Activated CD8-positive, alpha-beta memory T cell treated with anti-CD3 and anti-CD28 coated beads for 36 hours (primary cell): ENCODE measurements around the gene MAP4K1. TPM values are rescaled to one million over a fixed set of nuclear protein-coding genes. Genes with fewer than 3 reads are reported as not detected.
"Not testable (repeated sequence)": the region's sequence is repeated elsewhere in the genome, so short reads cannot be mapped to it uniquely, and the experiment has no call there.

Source experiments
- CTCF ChIA-PET: fragments of 350-600 bp; sonication (Branson Sonifier 250); formaldehyde crosslinking; loops from one replicate; lab custom pipeline; 2021; ENCODE audit warnings: antibody characterized with exemption; lab: Charles Lee
- POLR2A ChIA-PET: fragments of 350-600 bp; sonication (Branson Sonifier 250); formaldehyde crosslinking; loops from one replicate; lab custom pipeline; 2021; ENCODE audit warnings: antibody characterized with exemption; lab: Charles Lee
- total RNA-seq, 2 experiments: library from RNA; stranded (reverse); gene quantifications; one replicate each; pipeline ENCODE4 v1.2.3, GENCODE V29; 2021

The MAP4K1 gene
- total RNA-seq, 2 experiments from 2014 or later = 159 to 165 TPM

GRCh38 chr19:38561658-38562057, 56.1 kb downstream of the MAP4K1 start:
- POLR2A ChIA-PET = no interaction called here
- CTCF ChIA-PET = interaction anchor here (1.8 kb wide), 1 partner anchor 10 kb away, joined by 4 read pairs; no protein-coding TSS in a partner anchor

DNA sequence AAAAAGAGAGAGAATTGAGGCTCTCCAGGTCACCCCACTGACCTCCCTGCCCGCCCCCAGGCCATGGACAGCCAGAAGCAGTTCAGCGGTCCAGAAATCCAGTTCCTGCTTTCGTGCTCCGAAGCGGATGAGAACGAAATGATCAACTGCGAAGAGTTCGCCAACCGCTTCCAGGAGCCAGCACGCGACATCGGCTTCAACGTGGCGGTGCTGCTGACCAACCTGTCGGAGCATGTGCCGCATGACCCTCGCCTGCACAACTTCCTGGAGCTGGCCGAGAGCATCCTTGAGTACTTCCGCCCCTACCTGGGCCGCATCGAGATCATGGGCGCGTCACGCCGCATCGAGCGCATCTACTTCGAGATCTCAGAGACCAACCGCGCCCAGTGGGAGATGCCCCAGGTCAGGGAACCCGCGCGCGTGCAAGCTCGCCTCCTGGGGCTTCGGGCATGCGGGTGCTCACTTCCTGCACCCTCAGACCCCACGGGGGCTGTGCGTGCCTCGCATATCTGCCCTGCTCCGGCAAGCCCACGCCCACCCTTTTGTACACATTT, 56.6 kb downstream of the MAP4K1 start:
- ChIA-PET CTCF (interaction anchor here (0.9 to 1.8 kb wide), 4 partner anchors 10 to 75 kb away, joined by 3 to 5 read pairs (median 4); no protein-coding TSS in a partner anchor), POLR2A (interaction anchor here (0.7 kb wide), 1 partner anchor 81 kb away, joined by 6 read pairs; no protein-coding TSS in a partner anchor)

GRCh38 chr19:38559428-38560401, 58.0 kb downstream of the MAP4K1 start:
- ChIA-PET CTCF (interaction anchor here (0.5 to 1.3 kb wide), 5 partner anchors 25 to 140 kb away, joined by 3 to 6 read pairs (median 4); no protein-coding TSS in a partner anchor), POLR2A (interaction anchor here (0.7 kb wide), 1 partner anchor 75 kb away, joined by 6 read pairs; no protein-coding TSS in a partner anchor)

- POLR2A ChIA-PET = not testable (repeated sequence)
- CTCF ChIA-PET = interaction anchor here (1.0 kb wide), 1 partner anchor 76 kb away, joined by 6 read pairs; no protein-coding TSS in a partner anchor
Observed at GRCh38 chr19:38558933-38559332, 58.8 kb downstream of the MAP4K1 start.

DNA sequence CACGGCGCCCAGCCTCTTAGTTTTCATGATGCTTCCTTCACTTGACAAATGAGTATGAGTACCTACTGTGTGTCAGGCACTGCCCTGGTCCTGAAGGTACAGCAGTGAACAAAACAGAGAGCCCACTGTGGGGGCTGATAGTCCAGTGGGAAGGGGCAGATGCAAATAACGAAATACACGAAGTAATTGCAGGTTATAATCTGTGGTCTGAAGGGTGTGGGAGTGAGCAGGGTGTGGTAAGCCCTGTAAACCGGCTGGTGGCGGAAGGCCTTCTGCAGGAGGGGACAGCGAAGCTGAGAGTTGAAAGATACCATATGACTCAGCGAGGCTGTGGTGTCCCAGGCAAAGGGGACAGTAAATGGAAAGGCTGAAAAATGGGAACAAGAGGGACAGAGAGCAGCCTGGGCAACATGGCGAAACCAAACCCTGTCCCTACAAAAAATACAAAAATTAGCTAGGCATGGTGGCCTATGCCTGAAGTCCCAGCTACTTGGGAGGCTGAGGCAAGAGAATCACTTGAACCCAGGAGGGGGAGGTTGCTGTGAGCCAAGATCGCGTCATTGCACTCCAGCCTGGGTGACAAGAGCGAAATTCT, 60.5 kb downstream of the MAP4K1 start:
- POLR2A ChIA-PET = no interaction called here
- CTCF ChIA-PET = interaction anchor here (1.6 to 1.9 kb wide), 2 partner anchors 13 to 78 kb away, joined by 6 to 9 read pairs; no protein-coding TSS in a partner anchor

DNA sequence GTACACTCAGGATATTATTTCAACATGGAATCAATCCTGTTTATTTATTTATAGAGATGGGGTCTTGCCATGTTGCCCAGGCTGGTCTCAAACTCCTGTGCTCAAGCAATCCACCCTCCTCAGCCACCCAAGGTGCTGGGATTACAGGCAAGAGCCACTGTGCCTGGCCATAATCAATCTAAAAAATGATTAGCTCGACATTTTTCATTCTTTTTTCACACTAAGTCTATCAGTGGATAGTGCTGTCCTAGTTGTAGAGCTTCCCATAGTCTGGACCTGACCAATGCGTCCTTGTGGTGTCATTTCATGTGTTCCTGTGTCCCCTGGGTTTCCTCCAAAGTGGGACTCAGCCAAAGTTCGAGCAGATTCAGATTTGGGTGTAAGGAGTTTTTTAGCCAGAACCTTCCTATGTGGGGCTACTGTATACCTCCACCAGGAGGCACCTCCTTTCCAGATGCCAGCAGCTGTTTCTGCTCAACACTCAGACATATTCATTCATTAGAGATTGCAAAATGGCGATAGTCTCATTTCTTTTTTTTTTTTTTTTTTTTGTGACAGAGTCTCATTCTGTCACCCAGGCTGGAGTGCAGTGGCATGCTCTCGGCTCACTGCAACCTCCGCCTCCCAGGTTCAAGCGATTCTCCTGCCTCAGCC, 61.1 kb downstream of the MAP4K1 start:
- ChIA-PET CTCF (interaction anchor here (0.8 to 1.9 kb wide), 3 partner anchors 12 to 79 kb away, joined by 3 to 9 read pairs (median 6); no protein-coding TSS in a partner anchor), POLR2A (interaction anchor here (0.5 to 0.6 kb wide), 3 partner anchors 10 to 662 kb away, joined by 3 to 4 read pairs (median 3); no protein-coding TSS in a partner anchor)

GRCh38 chr19:38555200-38555599, 62.6 kb downstream of the MAP4K1 start:
- ChIA-PET CTCF (interaction anchor here (1.9 kb wide), 1 partner anchor 80 kb away, joined by 9 read pairs; no protein-coding TSS in a partner anchor), POLR2A (no interaction called here)

DNA sequence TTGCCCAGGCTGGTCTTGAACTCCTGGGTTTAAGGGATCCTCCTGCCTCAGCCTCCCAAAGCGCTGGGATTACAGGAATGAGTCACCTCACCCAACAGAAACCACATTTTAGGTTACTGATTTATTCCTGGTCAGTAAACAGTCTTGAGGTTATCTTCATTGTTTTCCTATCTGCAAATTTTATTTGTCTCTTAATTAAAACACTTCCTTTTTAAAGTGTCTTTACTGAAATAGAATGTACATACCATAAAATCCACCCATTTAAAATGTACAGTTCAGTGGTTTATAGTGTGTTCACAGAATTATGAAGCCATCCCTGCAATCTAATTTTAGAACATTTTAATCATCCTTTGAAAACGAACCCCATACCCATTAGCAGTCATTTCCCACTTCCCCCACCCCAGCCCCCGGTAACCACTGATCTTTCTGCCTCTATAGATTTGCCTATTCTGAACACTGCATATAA, 63.0 kb downstream of the MAP4K1 start:
- ChIA-PET POLR2A (interaction anchor here (0.6 kb wide), 1 partner anchor 79 kb away, joined by 3 read pairs; no protein-coding TSS in a partner anchor), CTCF (no interaction called here)

DNA sequence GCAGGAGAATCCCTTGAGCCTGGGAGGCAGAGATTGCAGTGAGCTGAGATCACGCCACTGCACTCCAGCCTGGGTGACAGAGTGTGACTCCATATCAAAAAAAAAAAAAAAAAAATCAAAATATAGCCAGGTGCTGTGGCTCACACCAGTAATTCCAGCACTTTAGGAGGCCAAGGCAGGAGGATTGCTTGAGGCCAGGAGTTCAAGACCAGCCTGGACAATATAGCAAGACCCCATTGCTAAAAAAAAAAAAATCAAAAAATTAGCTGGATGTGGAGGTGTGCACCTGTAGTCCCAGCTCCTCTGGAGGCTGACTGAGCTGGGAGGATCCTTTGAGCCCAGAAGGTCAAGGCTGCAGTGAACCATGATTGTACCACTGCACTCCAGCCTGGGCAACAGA, 64.5 kb downstream of the MAP4K1 start:
- ChIA-PET POLR2A (interaction anchor here (0.9 kb wide), 1 partner anchor 299 kb away, joined by 3 read pairs; no protein-coding TSS in a partner anchor), CTCF (interaction anchor here (1.2 to 3.1 kb wide), 3 partner anchors 64 to 83 kb away, joined by 3 to 10 read pairs (median 3); partner anchors contain the start of gene MAP4K1)

DNA sequence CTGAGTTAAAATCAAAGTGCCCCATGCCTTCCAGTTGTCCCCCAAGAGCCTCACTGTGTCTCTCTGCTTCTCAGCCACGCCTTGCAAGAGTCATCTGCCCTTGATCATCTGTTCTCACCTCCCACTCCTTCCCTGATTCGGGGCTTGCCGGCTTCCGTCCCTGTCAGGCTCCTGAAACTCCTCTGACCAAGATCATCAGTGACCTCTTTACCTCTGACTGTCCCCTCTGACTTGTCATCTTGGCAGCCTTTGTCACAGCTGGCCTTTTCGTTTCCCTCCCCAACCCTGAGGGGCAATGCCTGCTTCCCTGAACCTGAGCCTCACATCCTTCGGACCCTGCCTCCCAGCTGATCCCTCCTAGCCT, 66.3 kb downstream of the MAP4K1 start:
- POLR2A ChIA-PET = no interaction called here

GRCh38 chr19:38550376-38550775, 67.4 kb downstream of the MAP4K1 start:
- ChIA-PET CTCF (interaction anchor here (3.1 kb wide), 1 partner anchor 84 kb away, joined by 10 read pairs; no protein-coding TSS in a partner anchor), POLR2A (no interaction called here)

More for the DNA sequence above, 66.3 kb downstream of the MAP4K1 start:
- CTCF ChIA-PET = interaction anchor here (0.6 to 3.1 kb wide), 5 partner anchors 10 to 312 kb away, joined by 3 to 10 read pairs (median 3); no protein-coding TSS in a partner anchor

GRCh38 chr19:38549942-38550341, 67.8 kb downstream of the MAP4K1 start:
- POLR2A ChIA-PET = no interaction called here
- CTCF ChIA-PET = no interaction called here

GRCh38 chr19:38549061-38549460, 68.7 kb downstream of the MAP4K1 start:
- ChIA-PET CTCF (no interaction called here), POLR2A (no interaction called here)

DNA sequence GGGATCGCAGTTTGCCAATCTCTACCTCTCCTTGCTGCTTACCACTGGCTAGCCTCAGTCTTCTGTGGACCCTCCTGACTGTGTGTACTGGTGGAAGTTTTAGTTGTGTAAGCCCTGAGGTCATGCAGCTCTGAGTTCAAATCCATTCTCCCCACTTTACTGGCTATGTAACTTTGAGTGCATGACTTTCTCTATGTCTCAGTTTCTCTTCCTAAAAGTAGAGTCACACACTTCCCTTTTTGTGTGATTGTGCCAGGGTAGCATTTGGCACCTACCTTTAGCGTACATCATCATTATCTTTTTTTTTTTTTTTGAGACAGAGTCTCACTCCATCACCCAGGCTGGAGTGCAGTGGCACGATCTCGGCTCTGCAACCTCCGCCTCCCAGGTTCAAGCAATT, 70.3 kb downstream of the MAP4K1 start:
- CTCF ChIA-PET = interaction anchor here (0.7 kb wide), 3 partner anchors 31 to 675 kb away, joined by 3 read pairs; no protein-coding TSS in a partner anchor

GRCh38 chr19:38545596-38545995, 72.2 kb downstream of the MAP4K1 start:
- CTCF ChIA-PET = interaction anchor here (1.2 to 3.0 kb wide), 4 partner anchors 46 to 384 kb away, joined by 3 to 21 read pairs (median 5); partner anchors contain the start of gene FAM98C
- POLR2A ChIA-PET = no interaction called here

More for the DNA sequence above, 70.3 kb downstream of the MAP4K1 start:
- POLR2A ChIA-PET = interaction anchor here (0.7 to 0.8 kb wide), 2 partner anchors 9 to 87 kb away, joined by 3 to 4 read pairs; no protein-coding TSS in a partner anchor

GRCh38 chr19:38544569-38545315, 73.0 kb downstream of the MAP4K1 start:
- POLR2A ChIA-PET = no interaction called here
- CTCF ChIA-PET = interaction anchor here (0.6 to 3.0 kb wide), 8 partner anchors 13 to 385 kb away, joined by 3 to 21 read pairs (median 4); partner anchors contain the start of gene FAM98C
